CD14-positive monocyte (primary cell): ENCODE data around the gene FEZF1. TPM values are rescaled to one million over a fixed set of nuclear protein-coding genes. Genes with fewer than 3 reads are reported as not detected.
"Not testable (repeated sequence)": the region's sequence is repeated elsewhere in the genome, so short reads cannot be mapped to it uniquely, and the experiment has no call there.

Experiments used
- DNase-seq, 3 donors: peaks; one replicate each; pipeline ENCODE4 v3.0.0-alpha.2; 2011 to 2022
- H2AFZ ChIP-seq: 2 replicates; pipeline ENCODE4 v1.6.0; 2012; ENCODE audit warnings: mild to moderate bottlenecking, low read depth, low read length, inconsistent platforms; ENCODE audit not compliant: insufficient read depth, poor library complexity, severe bottlenecking
- H3K27ac ChIP-seq, 2 donors: 1 replicate in 1 of 2; 2 replicates in 1 of 2; pipeline ENCODE4 v1.5.1; 2012 to 2013; ENCODE audit warnings: low read length in 2 of 2, control low read depth in 1 of 2, inconsistent platforms in 1 of 2, low read depth in 1 of 2, mild to moderate bottlenecking in 1 of 2
- H3K27me3 ChIP-seq, 2 donors: one replicate each; pipeline versions ENCODE4 v1.6.0 to v1.6.1; 2011 to 2013; ENCODE audit warnings: low read length in 2 of 2; ENCODE audit not compliant: control insufficient read depth in 2 of 2, insufficient read depth in 2 of 2
- H3K36me3 ChIP-seq, 2 donors: replicated peaks in 1 of 2; 1 replicate in 1 of 2; 2 replicates in 1 of 2; pipeline versions ENCODE4 v1.5.1 to v1.6.1; 2012 to 2013; ENCODE audit warnings: low read length in 2 of 2, control low read depth in 1 of 2, inconsistent platforms in 1 of 2, mild to moderate bottlenecking in 1 of 2; ENCODE audit not compliant: insufficient read depth in 2 of 2, control insufficient read depth in 1 of 2
- H3K4me1 ChIP-seq, 2 donors: 1 replicate in 1 of 2; 2 replicates in 1 of 2; pipeline versions ENCODE4 v1.5.1 to v1.6.1; 2012 to 2013; ENCODE audit warnings: low read length in 2 of 2, control low read depth in 1 of 2, inconsistent platforms in 1 of 2, mild to moderate bottlenecking in 1 of 2, moderate library complexity in 1 of 2; ENCODE audit not compliant: insufficient read depth in 2 of 2, control insufficient read depth in 1 of 2
- H3K4me2 ChIP-seq: replicated peaks from 2 replicates; pipeline ENCODE3; 2012; ENCODE audit warnings: low read length, moderate library complexity, mild to moderate bottlenecking; ENCODE audit not compliant: poor library complexity, severe bottlenecking; ENCODE audit errors: extremely low read depth
- H3K4me3 ChIP-seq, 3 experiments: fragments of 200-600 bp in 1 of 3; sonication (generic) in 1 of 3; replicated peaks in 1 of 3; 1 replicate in 2 of 3; 2 replicates in 1 of 3; pipeline ENCODE4 v1.5.1; 2011 to 2013; ENCODE audit warnings: low read length in 3 of 3, mild to moderate bottlenecking in 3 of 3, control low read depth in 2 of 3, low read depth in 2 of 3, inconsistent platforms in 1 of 3, moderate library complexity in 1 of 3
- H3K79me2 ChIP-seq: 2 replicates; pipeline ENCODE4 v1.6.0; 2012; ENCODE audit warnings: mild to moderate bottlenecking, control low read depth, inconsistent platforms, low read length, moderate library complexity; ENCODE audit not compliant: insufficient read depth
- H3K9ac ChIP-seq: 2 replicates; pipeline ENCODE4 v1.6.0; 2017; ENCODE audit warnings: low read length, mild to moderate bottlenecking; ENCODE audit not compliant: insufficient read depth, poor library complexity, severe bottlenecking
- H3K9me3 ChIP-seq, 2 donors: replicated peaks in 1 of 2; 1 replicate in 1 of 2; 2 replicates in 1 of 2; pipeline versions ENCODE4 v1.5.1 to v1.6.1; 2012 to 2013; ENCODE audit warnings: low read length in 2 of 2, control low read depth in 1 of 2; ENCODE audit not compliant: control insufficient read depth in 1 of 2, insufficient read depth in 1 of 2
- H4K20me1 ChIP-seq: 2 replicates; pipeline ENCODE4 v1.6.0; 2012; ENCODE audit warnings: mild to moderate bottlenecking, low read length, control low read depth, moderate library complexity; ENCODE audit not compliant: insufficient read depth
- H3K27ac Mint-ChIP-seq, 7 donors: one replicate each; pipeline ENCODE4 v1.8.0; 2020; ENCODE audit warnings: mild to moderate bottlenecking in 7 of 7, mixed read lengths in 7 of 7, moderate library complexity in 6 of 7, inconsistent platforms in 2 of 7
- H3K27me3 Mint-ChIP-seq, 3 donors: one replicate each; pipeline ENCODE4 v1.8.0; 2021 to 2022; ENCODE audit warnings: low read depth in 3 of 3, mild to moderate bottlenecking in 3 of 3, mixed read lengths in 3 of 3, moderate library complexity in 3 of 3, inconsistent platforms in 1 of 3
- H3K36me3 Mint-ChIP-seq, 2 donors: one replicate each; pipeline ENCODE4 v1.8.0; 2020; ENCODE audit warnings: mixed read lengths in 2 of 2, inconsistent platforms in 1 of 2, mild to moderate bottlenecking in 1 of 2
- H3K4me1 Mint-ChIP-seq: one replicate; pipeline ENCODE4 v1.8.0; 2020; ENCODE audit warnings: mild to moderate bottlenecking, mixed read lengths
- H3K4me3 Mint-ChIP-seq, 2 donors: one replicate each; pipeline ENCODE4 v1.8.0; 2020; ENCODE audit warnings: mild to moderate bottlenecking in 2 of 2, mixed read lengths in 2 of 2, moderate library complexity in 1 of 2
- H3K9me3 Mint-ChIP-seq, 7 donors: one replicate each; pipeline ENCODE4 v1.8.0; 2020 to 2022; ENCODE audit warnings: mixed read lengths in 7 of 7, mild to moderate bottlenecking in 6 of 7, moderate library complexity in 6 of 7, inconsistent platforms in 2 of 7
- WGBS: methylation state at CpG from one replicate; pipeline ENCODE4 v1.1.5; 2013; ENCODE audit warnings: missing lambda C conversion rate; ENCODE audit not compliant: insufficient coverage; 5-methylcytosine and 5-hydroxymethylcytosine counted together
- intact Hi-C, 2 donors: fragments of 100-400 bp; cut with micrococcal nuclease; formaldehyde crosslinking; loops; one replicate each; pipeline versions ENCODE4 v1.15.0 to v1.15.1; 2023
- polyA plus RNA-seq, 3 donors: library from polyadenylated mRNA; depleted of rRNA in 1 of 3; unstranded in 2 of 3; stranded (reverse) in 1 of 3; fragments of 300-500 nt in 2 of 3; fragments of >200 nt in 1 of 3; fragmentation: Illumina TruSeq in 2 of 3; gene quantifications; 1 replicate in 2 of 3; 2 replicates in 1 of 3; pipeline ENCODE4 v1.2.3, GENCODE V29; 2012 to 2021
- TF ChIP-seq, protein P1 (sequence below): fragments of 200-600 bp; IDR thresholded peaks from one replicate; pipeline ENCODE4 v1.8.0; 2022; ENCODE audit warnings: antibody characterized with exemption, mild to moderate bottlenecking

FEZF1 gene
- polyA plus RNA-seq, 3 donors = not detected

- no peaks in the 10 kb centered on the region for H3K4me1 ChIP-seq
- H3K9ac ChIP-seq = no peak overlapping the region
- no peak for DNase-seq
- no peak overlapping the region for H3K4me3 Mint-ChIP-seq
- no peaks in the 10 kb centered on the region for H3K9me3 ChIP-seq
- H4K20me1 ChIP-seq = no peaks in the 10 kb centered on the region
- H3K27me3 ChIP-seq = no peaks in the 10 kb centered on the region
- H3K36me3 ChIP-seq = no peaks in the 10 kb centered on the region
- TF ChIP-seq, protein P1, sequence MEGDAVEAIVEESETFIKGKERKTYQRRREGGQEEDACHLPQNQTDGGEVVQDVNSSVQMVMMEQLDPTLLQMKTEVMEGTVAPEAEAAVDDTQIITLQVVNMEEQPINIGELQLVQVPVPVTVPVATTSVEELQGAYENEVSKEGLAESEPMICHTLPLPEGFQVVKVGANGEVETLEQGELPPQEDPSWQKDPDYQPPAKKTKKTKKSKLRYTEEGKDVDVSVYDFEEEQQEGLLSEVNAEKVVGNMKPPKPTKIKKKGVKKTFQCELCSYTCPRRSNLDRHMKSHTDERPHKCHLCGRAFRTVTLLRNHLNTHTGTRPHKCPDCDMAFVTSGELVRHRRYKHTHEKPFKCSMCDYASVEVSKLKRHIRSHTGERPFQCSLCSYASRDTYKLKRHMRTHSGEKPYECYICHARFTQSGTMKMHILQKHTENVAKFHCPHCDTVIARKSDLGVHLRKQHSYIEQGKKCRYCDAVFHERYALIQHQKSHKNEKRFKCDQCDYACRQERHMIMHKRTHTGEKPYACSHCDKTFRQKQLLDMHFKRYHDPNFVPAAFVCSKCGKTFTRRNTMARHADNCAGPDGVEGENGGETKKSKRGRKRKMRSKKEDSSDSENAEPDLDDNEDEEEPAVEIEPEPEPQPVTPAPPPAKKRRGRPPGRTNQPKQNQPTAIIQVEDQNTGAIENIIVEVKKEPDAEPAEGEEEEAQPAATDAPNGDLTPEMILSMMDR = no peak
- no peaks in the 10 kb centered on the region for H3K36me3 Mint-ChIP-seq
- peaks cover 0 to 6% (median 4%) of the 10 kb centered on the region in 3 donors for H3K27me3 Mint-ChIP-seq
- H3K27ac Mint-ChIP-seq = no peak overlapping the region
- no CpG with 5 or more reads among the region's 1 CpG for WGBS
- H3K4me2 ChIP-seq = no peak overlapping the region
- intact Hi-C loops = no loop called here
- H3K27ac ChIP-seq = no peak overlapping the region
- no peaks in the 10 kb centered on the region for H3K79me2 ChIP-seq
- no peak overlapping the region for H3K4me3 ChIP-seq
- H3K9me3 Mint-ChIP-seq = peaks cover 0 to 8% (median 5%) of the 10 kb centered on the region in 7 donors
- H2AFZ ChIP-seq = no peak overlapping the region
- H3K4me1 Mint-ChIP-seq = no peaks in the 10 kb centered on the region
Measured at GRCh38 chr7:122290476-122290875, 14.1 kb downstream of the FEZF1 start.

DNA sequence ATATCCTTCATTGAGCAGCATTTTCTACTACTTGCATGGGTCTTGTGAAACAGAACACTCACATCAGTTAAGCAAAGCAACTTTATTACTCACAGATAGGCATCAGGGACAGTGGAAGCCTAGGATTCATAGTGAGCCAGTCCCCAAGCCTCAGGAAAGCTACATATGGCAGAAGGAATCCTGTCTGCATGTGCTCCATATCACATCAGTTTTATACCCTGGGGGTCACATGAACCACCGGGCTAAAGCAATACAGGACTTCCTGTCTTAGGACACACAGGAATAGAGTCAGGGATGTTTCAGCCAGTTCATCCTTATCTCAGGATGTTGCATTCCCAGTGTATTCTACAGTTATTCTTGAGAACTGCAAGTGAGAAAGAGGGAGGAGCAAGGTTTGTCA lies 15.1 kb downstream of the FEZF1 start:
- H3K9ac ChIP-seq = no peak overlapping the region
- intact Hi-C loops = no loop called here

DNA sequence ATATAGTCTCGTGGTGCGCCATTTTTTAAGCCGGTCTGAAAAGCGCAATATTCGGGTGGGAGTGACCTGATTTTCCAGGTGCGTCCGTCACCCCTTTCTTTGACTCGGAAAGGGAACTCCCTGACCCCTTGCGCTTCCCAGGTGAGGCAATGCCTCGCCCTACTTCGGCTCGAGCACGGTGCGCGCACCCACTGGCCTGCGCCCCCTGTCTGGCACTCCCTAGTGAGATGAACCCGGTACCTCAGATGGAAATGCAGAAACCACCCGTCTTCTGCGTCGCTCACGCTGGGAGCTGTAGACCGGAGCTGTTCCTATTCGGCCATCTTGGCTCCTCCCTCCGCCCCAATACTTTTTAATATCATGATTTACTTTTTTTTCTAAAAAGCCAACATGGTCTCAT lies 19.9 kb downstream of the FEZF1 start:
- 91% methylated on average over 11 of the region's 24 CpGs for WGBS
- H3K9ac ChIP-seq, H3K79me2 ChIP-seq, H4K20me1 ChIP-seq, DNase-seq, H3K27me3 Mint-ChIP-seq, H3K36me3 Mint-ChIP-seq, H3K27me3 ChIP-seq, H3K4me2 ChIP-seq, intact Hi-C loops, H3K27ac ChIP-seq, H2AFZ ChIP-seq, H3K4me1 ChIP-seq, H3K4me1 Mint-ChIP-seq, H3K9me3 ChIP-seq, H3K9me3 Mint-ChIP-seq, H3K4me3 Mint-ChIP-seq, H3K4me3 ChIP-seq, H3K27ac Mint-ChIP-seq, H3K36me3 ChIP-seq: not testable (repeated sequence)

More for the DNA sequence above, 15.1 kb downstream of the FEZF1 start:
- Histone ChIP-seq H3K36me3 (no peaks in the 10 kb centered on the region), H3K4me2 (no peak overlapping the region), H3K27ac (no peak overlapping the region), H3K79me2 (no peaks in the 10 kb centered on the region), H2AFZ (no peak overlapping the region), H4K20me1 (no peaks in the 10 kb centered on the region), H3K4me1 (no peaks in the 10 kb centered on the region), H3K4me3 (no peak overlapping the region), H3K27me3 (no peaks in the 10 kb centered on the region), H3K9me3 (no peaks in the 10 kb centered on the region)
- no peak overlapping the region for H3K27ac Mint-ChIP-seq
- 14% methylated on average over 1 of the region's 1 CpG for WGBS
- TF ChIP-seq, protein P1 = no peak
- no peaks in the 10 kb centered on the region for H3K36me3 Mint-ChIP-seq
- H3K27me3 Mint-ChIP-seq = peaks cover 0 to 4% (median 0%) of the 10 kb centered on the region in 3 donors
- DNase-seq = no peak
- peaks cover 0 to 8% (median 5%) of the 10 kb centered on the region in 7 donors for H3K9me3 Mint-ChIP-seq
- H3K4me1 Mint-ChIP-seq = no peaks in the 10 kb centered on the region
- H3K4me3 Mint-ChIP-seq = no peak overlapping the region
